ENCODE results near the gene APOBEC3G. TPM values are rescaled to one million over a fixed set of nuclear protein-coding genes. Genes with fewer than 3 reads are reported as not detected.

The APOBEC3G gene
- total and polyA plus RNA-seq, 9 donors: 2.6 to 5.4 (median 3.4) TPM

- DNase-seq: no peak
- H3K27ac ChIP-seq (ENCODE audit: low read length): no peak overlapping the region
- H3K9me3 ChIP-seq (replicated peaks; ENCODE audit: control insufficient read depth, low read depth, low read length): no peaks in the 10 kb centered on the region
- H3K27me3 ChIP-seq (ENCODE audit: control insufficient read depth, insufficient read depth, low read length): no peaks in the 10 kb centered on the region
- H3K4me1 ChIP-seq (ENCODE audit: control insufficient read depth, insufficient read depth, low read length): no peaks in the 10 kb centered on the region
- no peaks in the 10 kb centered on the region for H3K36me3 ChIP-seq (ENCODE audit: control insufficient read depth, insufficient read depth, low read length)
- H3K4me3 ChIP-seq (ENCODE audit: low read length): no peak overlapping the region
- 53% methylated on average over 8 of the region's 9 CpGs for WGBS (ENCODE audit: insufficient coverage)
Observed at GRCh38 chr22:39080052-39080762, 3.1 kb downstream of the APOBEC3G start.

GRCh38 chr22:39081016-39081415 lies 3.9 kb downstream of the APOBEC3G start:
- no peak overlapping the region for H3K4me3 ChIP-seq (ENCODE audit: low read length)
- H3K27ac ChIP-seq (ENCODE audit: low read length): no peak overlapping the region
- 83% methylated on average over 10 of the region's 12 CpGs for WGBS (ENCODE audit: insufficient coverage)
- H3K27me3 ChIP-seq (ENCODE audit: control insufficient read depth, insufficient read depth, low read length): no peaks in the 10 kb centered on the region
- no peaks in the 10 kb centered on the region for H3K9me3 ChIP-seq (replicated peaks; ENCODE audit: control insufficient read depth, low read depth, low read length)
- no peak for DNase-seq
- H3K36me3 ChIP-seq (ENCODE audit: control insufficient read depth, insufficient read depth, low read length): no peaks in the 10 kb centered on the region
- H3K4me1 ChIP-seq (ENCODE audit: control insufficient read depth, insufficient read depth, low read length): no peaks in the 10 kb centered on the region

GRCh38 chr22:39081598-39081997 lies 4.5 kb downstream of the APOBEC3G start:
- H3K36me3 ChIP-seq (ENCODE audit: control insufficient read depth, insufficient read depth, low read length): no peaks in the 10 kb centered on the region
- no peaks in the 10 kb centered on the region for H3K4me1 ChIP-seq (ENCODE audit: control insufficient read depth, insufficient read depth, low read length)
- H3K4me3 ChIP-seq (ENCODE audit: low read length): no peak overlapping the region
- H3K27ac ChIP-seq (ENCODE audit: low read length): no peak overlapping the region
- H3K9me3 ChIP-seq (replicated peaks; ENCODE audit: control insufficient read depth, low read depth, low read length): no peaks in the 10 kb centered on the region
- 53% methylated on average over 6 of the region's 8 CpGs for WGBS (ENCODE audit: insufficient coverage)
- H3K27me3 ChIP-seq (ENCODE audit: control insufficient read depth, insufficient read depth, low read length): no peaks in the 10 kb centered on the region
- no peak for DNase-seq

- WGBS (ENCODE audit: insufficient coverage): 84% methylated on average over 9 of the region's 14 CpGs
- DNase-seq: no peak
- no peaks in the 10 kb centered on the region for H3K9me3 ChIP-seq (replicated peaks; ENCODE audit: control insufficient read depth, low read depth, low read length)
- no peaks in the 10 kb centered on the region for H3K27me3 ChIP-seq (ENCODE audit: control insufficient read depth, insufficient read depth, low read length)
- peaks cover 7% of the 10 kb centered on the region for H3K4me1 ChIP-seq (ENCODE audit: control insufficient read depth, insufficient read depth, low read length)
- H3K4me3 ChIP-seq (ENCODE audit: low read length): no peak overlapping the region
- no peak overlapping the region for H3K27ac ChIP-seq (ENCODE audit: low read length)
- H3K36me3 ChIP-seq (ENCODE audit: control insufficient read depth, insufficient read depth, low read length): no peaks in the 10 kb centered on the region
Observed at GRCh38 chr22:39083212-39084165, 6.4 kb downstream of the APOBEC3G start.

GRCh38 chr22:39084666-39085065 lies 7.6 kb downstream of the APOBEC3G start:
- Histone ChIP-seq H3K36me3 (ENCODE audit: control insufficient read depth, insufficient read depth, low read length) (no peaks in the 10 kb centered on the region), H3K27me3 (ENCODE audit: control insufficient read depth, insufficient read depth, low read length) (peaks cover 3% of the 10 kb centered on the region), H3K4me1 (ENCODE audit: control insufficient read depth, insufficient read depth, low read length) (peaks cover 7% of the 10 kb centered on the region), H3K4me3 (ENCODE audit: low read length) (no peak overlapping the region), H3K9me3 (replicated peaks; ENCODE audit: control insufficient read depth, low read depth, low read length) (no peaks in the 10 kb centered on the region), H3K27ac (ENCODE audit: low read length) (no peak overlapping the region)
- WGBS (ENCODE audit: insufficient coverage): 84% methylated on average over 8 of the region's 8 CpGs
- no peak for DNase-seq

GRCh38 chr22:39087098-39087497 lies 10.0 kb downstream of the APOBEC3G start:
- Histone ChIP-seq H3K27ac (ENCODE audit: low read length) (no peak overlapping the region), H3K4me1 (ENCODE audit: control insufficient read depth, insufficient read depth, low read length) (peaks cover 7% of the 10 kb centered on the region), H3K27me3 (ENCODE audit: control insufficient read depth, insufficient read depth, low read length) (peaks cover 6% of the 10 kb centered on the region), H3K4me3 (ENCODE audit: low read length) (no peak overlapping the region), H3K9me3 (replicated peaks; ENCODE audit: control insufficient read depth, low read depth, low read length) (no peaks in the 10 kb centered on the region), H3K36me3 (ENCODE audit: control insufficient read depth, insufficient read depth, low read length) (no peaks in the 10 kb centered on the region)
- 74% methylated on average over 5 of the region's 6 CpGs for WGBS (ENCODE audit: insufficient coverage)
- no peak for DNase-seq

- H3K4me3 ChIP-seq (ENCODE audit: low read length): no peak overlapping the region
- no peak overlapping the region for H3K27ac ChIP-seq (ENCODE audit: low read length)
- peaks cover 7% of the 10 kb centered on the region for H3K4me1 ChIP-seq (ENCODE audit: control insufficient read depth, insufficient read depth, low read length)
- H3K36me3 ChIP-seq (ENCODE audit: control insufficient read depth, insufficient read depth, low read length): no peaks in the 10 kb centered on the region
- peak; percentile 80 for DNase-seq
- H3K27me3 ChIP-seq (ENCODE audit: control insufficient read depth, insufficient read depth, low read length): peaks cover 9% of the 10 kb centered on the region
- 28% methylated on average over 12 of the region's 18 CpGs for WGBS (ENCODE audit: insufficient coverage)
- no peaks in the 10 kb centered on the region for H3K9me3 ChIP-seq (replicated peaks; ENCODE audit: control insufficient read depth, low read depth, low read length)
Observed at GRCh38 chr22:39087881-39088684, 11.0 kb downstream of the APOBEC3G start.

GRCh38 chr22:39088685-39089032 lies 11.6 kb downstream of the APOBEC3G start:
- no peak for DNase-seq
- no peaks in the 10 kb centered on the region for H3K9me3 ChIP-seq (replicated peaks; ENCODE audit: control insufficient read depth, low read depth, low read length)
- peaks cover 7% of the 10 kb centered on the region for H3K4me1 ChIP-seq (ENCODE audit: control insufficient read depth, insufficient read depth, low read length)
- H3K27ac ChIP-seq (ENCODE audit: low read length): no peak overlapping the region
- H3K27me3 ChIP-seq (ENCODE audit: control insufficient read depth, insufficient read depth, low read length): peaks cover 9% of the 10 kb centered on the region
- H3K4me3 ChIP-seq (ENCODE audit: low read length): no peak overlapping the region
- WGBS (ENCODE audit: insufficient coverage): 62% methylated on average over 5 of the region's 5 CpGs
- H3K36me3 ChIP-seq (ENCODE audit: control insufficient read depth, insufficient read depth, low read length): no peaks in the 10 kb centered on the region

- H3K27ac ChIP-seq (ENCODE audit: low read length): no peak overlapping the region
- no peak overlapping the region for H3K4me3 ChIP-seq (ENCODE audit: low read length)
- 71% methylated on average over 6 of the region's 6 CpGs for WGBS (ENCODE audit: insufficient coverage)
Observed at GRCh38 chr22:39089928-39090327, 12.9 kb downstream of the APOBEC3G start.

More at GRCh38 chr22:39089928-39090327, 12.9 kb downstream of the APOBEC3G start:
- Histone ChIP-seq H3K36me3 (ENCODE audit: control insufficient read depth, insufficient read depth, low read length) (no peaks in the 10 kb centered on the region), H3K27me3 (ENCODE audit: control insufficient read depth, insufficient read depth, low read length) (peaks cover 9% of the 10 kb centered on the region), H3K9me3 (replicated peaks; ENCODE audit: control insufficient read depth, low read depth, low read length) (no peaks in the 10 kb centered on the region), H3K4me1 (ENCODE audit: control insufficient read depth, insufficient read depth, low read length) (peaks cover 7% of the 10 kb centered on the region)
- DNase-seq: no peak
